NK-92 (cell line): Measurements from ENCODE around the gene PAFAH1B2.
"Not testable (repeated sequence)": the region's sequence is repeated elsewhere in the genome, so short reads cannot be mapped to it uniquely, and the experiment has no call there.

Experiments
- DNase-seq: peaks from one replicate; lab custom pipeline; 2025; ENCODE audit not compliant: unreplicated experiment; lab: John Stamatoyannopoulos, UW

PAFAH1B2 gene

GRCh38 chr11:117143871-117144476 lies at the start of gene PAFAH1B2:
PAFAH1B2 (plus strand) TSS chr11:117144287; CDS start chr11:117152448, 8,161 bp downstream.
- peak; percentile 48 for DNase-seq

GRCh38 chr11:117094776-117095175 lies 49.3 kb upstream of the PAFAH1B2 start:
- DNase-seq: no peak

GRCh38 chr11:117095284-117096161 lies 48.6 kb upstream of the PAFAH1B2 start:
- DNase-seq: no peak

GRCh38 chr11:117096201-117096991 lies 47.7 kb upstream of the PAFAH1B2 start:
- DNase-seq: no peak

GRCh38 chr11:117097014-117097388 lies 47.1 kb upstream of the PAFAH1B2 start:
- DNase-seq: no peak

- no peak for DNase-seq
Observed at GRCh38 chr11:117097389-117098268, 46.5 kb upstream of the PAFAH1B2 start.

- peak; percentile 72 for DNase-seq
Observed at GRCh38 chr11:117098269-117099232, 45.5 kb upstream of the PAFAH1B2 start, which contains the start of gene SIK3. SIK3 (minus strand) TSS chr11:117098428; CDS start chr11:117098415, 13 bp downstream.

GRCh38 chr11:117099696-117100095 lies 44.4 kb upstream of the PAFAH1B2 start:
- no peak for DNase-seq

- no peak for DNase-seq
Observed at GRCh38 chr11:117100556-117100955, 43.5 kb upstream of the PAFAH1B2 start.

- no peak for DNase-seq
Observed at GRCh38 chr11:117107701-117108590, 36.1 kb upstream of the PAFAH1B2 start.

GRCh38 chr11:117110294-117110950 lies 33.7 kb upstream of the PAFAH1B2 start:
- no peak for DNase-seq

- DNase-seq: not testable (repeated sequence)
Observed at GRCh38 chr11:117112497-117112896, 31.6 kb upstream of the PAFAH1B2 start.

GRCh38 chr11:117112939-117113338 lies 31.1 kb upstream of the PAFAH1B2 start:
- DNase-seq: not testable (repeated sequence)

- no peak for DNase-seq
Observed at GRCh38 chr11:117117681-117118080, 26.4 kb upstream of the PAFAH1B2 start.

GRCh38 chr11:117121176-117121575 lies 22.9 kb upstream of the PAFAH1B2 start:
- no peak for DNase-seq

GRCh38 chr11:117122556-117122955 lies 21.5 kb upstream of the PAFAH1B2 start:
- DNase-seq: no peak

- no peak for DNase-seq
Observed at GRCh38 chr11:117126223-117126965, 17.7 kb upstream of the PAFAH1B2 start.
